Activated CD8-positive, alpha-beta memory T cell treated with anti-CD3 and anti-CD28 coated beads for 36 hours (primary cell): ENCODE measurements around the gene CHAC1. TPM values are rescaled to one million over a fixed set of nuclear protein-coding genes. Genes with fewer than 3 reads are reported as not detected.

Experiments used
- CTCF ChIA-PET: fragments of 350-600 bp; sonication (Branson Sonifier 250); formaldehyde crosslinking; loops from one replicate; lab custom pipeline; 2021; ENCODE audit warnings: antibody characterized with exemption; lab: Charles Lee
- POLR2A ChIA-PET: fragments of 350-600 bp; sonication (Branson Sonifier 250); formaldehyde crosslinking; loops from one replicate; lab custom pipeline; 2021; ENCODE audit warnings: antibody characterized with exemption; lab: Charles Lee
- total RNA-seq, 2 experiments: library from RNA; stranded (reverse); gene quantifications; one replicate each; pipeline ENCODE4 v1.2.3, GENCODE V29; 2021

The CHAC1 gene
- total RNA-seq, 2 experiments from 2014 or later: 24.6 to 25.2 TPM

- POLR2A ChIA-PET: no interaction called here
- CTCF ChIA-PET: no interaction called here
These were observed 32.5 kb downstream of the CHAC1 start for GRCh38 chr15:40985541-40986330.

- ChIA-PET CTCF (no interaction called here), POLR2A (no interaction called here)
These were observed 33.5 kb downstream of the CHAC1 start for GRCh38 chr15:40986820-40987219.

GRCh38 chr15:40988156-40988555, 34.9 kb downstream of the CHAC1 start:
- ChIA-PET CTCF (interaction anchor here (0.5 kb wide), 1 partner anchor 571 kb away, joined by 3 read pairs; no protein-coding TSS in a partner anchor), POLR2A (no interaction called here)

DNA sequence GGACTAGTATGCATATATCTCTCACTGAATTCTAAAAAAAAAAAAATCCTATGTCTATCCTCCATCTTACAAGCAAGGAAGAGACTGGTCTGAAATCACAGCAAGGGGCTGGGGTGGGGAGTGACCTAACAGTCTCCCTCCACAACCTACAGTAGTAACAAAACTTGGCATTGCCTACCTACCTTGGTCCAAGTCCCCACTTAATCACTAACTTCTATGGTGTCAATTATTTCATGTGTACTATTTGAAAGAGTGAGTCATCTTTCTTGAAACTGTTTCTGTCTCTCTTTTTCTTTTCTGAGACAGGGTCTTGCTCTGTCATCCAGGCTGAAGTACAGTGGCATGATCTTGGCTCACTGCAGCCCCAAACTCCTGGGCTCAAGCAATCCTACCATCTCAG, 36.8 kb downstream of the CHAC1 start:
- CTCF ChIA-PET: no interaction called here
- POLR2A ChIA-PET: no interaction called here

- ChIA-PET POLR2A (no interaction called here), CTCF (no interaction called here)
These were observed 37.5 kb downstream of the CHAC1 start for GRCh38 chr15:40990789-40991188.

DNA sequence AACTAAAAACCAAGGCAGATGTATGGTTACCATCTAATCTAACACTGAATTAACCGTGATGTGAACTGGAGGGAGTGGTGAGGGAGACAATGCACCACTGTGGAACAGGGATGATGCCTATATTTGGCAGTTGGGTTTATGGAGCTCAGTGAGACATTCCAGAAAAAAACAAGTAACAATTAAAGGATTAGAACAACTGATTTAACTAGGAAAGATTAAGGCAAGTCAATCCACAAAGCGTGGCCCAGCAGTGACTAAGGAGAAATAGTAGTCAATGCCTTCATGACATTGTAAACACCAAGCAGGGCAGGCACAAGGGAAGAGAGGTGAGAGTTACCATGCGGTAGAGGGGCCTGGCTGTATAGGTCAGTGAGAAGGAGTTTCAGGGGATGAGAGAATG, 38.1 kb downstream of the CHAC1 start:
- ChIA-PET POLR2A (no interaction called here), CTCF (no interaction called here)

DNA sequence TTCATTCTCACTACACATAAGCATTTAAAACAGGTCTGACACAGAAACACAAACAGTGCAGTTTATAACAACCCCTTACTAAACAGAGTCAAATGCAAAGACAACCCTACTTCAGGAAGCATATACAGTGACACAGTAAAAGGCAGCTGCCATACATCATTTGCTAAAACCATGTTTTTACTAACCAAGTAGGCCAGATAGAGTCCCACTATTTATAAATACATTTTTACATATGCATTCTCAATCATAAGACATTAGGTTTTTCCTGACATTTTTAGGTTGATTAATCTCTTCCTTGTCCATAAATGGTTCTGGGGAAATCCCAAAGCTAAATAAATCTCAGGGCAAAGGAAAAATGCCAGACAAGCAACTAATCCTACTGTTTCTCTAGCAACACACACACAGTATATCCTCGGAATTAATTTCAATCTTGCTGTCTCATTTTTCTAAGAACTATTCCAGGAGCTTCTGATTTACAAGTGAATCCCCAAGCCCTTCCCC, 39.0 kb downstream of the CHAC1 start:
- ChIA-PET CTCF (no interaction called here), POLR2A (no interaction called here)

DNA sequence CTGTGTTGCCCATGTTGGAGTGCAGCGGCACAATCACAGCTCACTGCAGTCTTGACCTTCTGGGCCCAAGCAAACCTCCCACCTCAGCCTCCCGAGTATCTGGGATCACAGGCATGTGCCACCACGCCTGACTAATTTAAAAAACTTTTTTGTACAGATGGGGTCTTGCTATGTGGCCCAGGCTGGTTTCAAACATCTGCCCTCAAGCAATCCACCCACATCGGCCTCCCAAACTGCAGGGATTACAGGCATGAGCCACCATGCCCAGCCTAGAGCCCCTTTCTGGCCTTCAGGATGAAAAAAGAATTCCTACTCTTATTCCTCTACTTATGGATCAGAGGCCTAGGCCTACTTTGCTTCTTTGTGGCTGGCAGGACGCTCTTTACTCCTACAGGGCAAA, 39.6 kb downstream of the CHAC1 start:
- ChIA-PET POLR2A (no interaction called here), CTCF (no interaction called here)

DNA sequence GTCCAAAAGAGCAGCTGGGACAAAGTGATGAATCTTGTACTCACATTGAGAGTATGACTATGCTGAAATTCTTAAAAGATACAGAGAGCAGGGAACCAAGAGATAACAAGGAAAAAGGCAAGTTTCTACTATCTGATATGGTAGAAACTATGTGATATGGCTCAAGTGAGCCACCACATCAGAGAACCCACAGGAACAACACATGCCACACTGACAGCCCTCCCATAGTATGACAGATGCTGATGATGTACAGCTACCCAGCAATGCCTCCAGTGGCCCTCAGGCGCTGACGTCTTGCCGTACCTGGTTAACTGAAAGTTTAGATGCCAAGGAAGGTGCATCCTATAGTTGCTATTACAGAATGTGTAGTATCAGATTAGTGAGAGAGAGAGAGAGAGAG, 42.4 kb downstream of the CHAC1 start:
- POLR2A ChIA-PET: no interaction called here
- CTCF ChIA-PET: no interaction called here

GRCh38 chr15:40999190-40999589, 45.9 kb downstream of the CHAC1 start:
- ChIA-PET POLR2A (no interaction called here), CTCF (interaction anchor here (1.1 kb wide), 1 partner anchor 96 kb away, joined by 3 read pairs; no protein-coding TSS in a partner anchor)

DNA sequence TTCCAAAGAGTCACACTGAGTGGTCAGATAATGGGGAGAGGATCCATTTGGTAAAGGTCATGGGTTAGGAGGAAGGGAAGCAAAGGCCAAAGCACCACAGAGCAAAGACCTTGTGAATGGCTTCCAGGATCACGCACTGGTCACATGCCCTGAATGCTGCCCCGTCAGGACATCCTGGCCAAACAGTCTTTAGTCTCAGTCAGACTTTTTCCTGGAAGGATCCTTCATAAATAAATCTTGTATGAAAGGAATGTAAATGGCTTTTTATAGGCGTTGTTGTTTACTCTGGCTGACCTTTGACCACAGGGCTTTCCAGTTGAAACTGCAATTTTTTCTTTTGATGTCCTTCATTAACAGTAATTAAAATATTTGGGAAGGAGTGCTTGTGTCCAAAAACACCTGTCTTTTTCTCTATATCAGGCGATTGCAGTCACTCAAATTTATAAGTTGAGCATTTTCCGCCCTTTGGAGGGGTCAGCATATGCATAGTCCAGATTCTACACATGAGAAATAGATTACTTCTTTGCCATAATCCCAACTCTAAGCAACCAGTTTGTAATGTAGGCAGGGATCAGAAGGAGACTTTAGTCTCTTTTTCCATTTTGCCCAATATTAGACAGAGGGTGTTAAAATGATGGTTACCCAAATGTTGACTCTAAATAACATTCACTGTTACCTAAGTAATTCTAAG, 48.4 kb downstream of the CHAC1 start:
- ChIA-PET POLR2A (no interaction called here), CTCF (no interaction called here)

GRCh38 chr15:41004490-41004889, 51.2 kb downstream of the CHAC1 start:
- CTCF ChIA-PET: interaction anchor here (0.8 kb wide), 1 partner anchor 136 kb away, joined by 3 read pairs; no protein-coding TSS in a partner anchor
- POLR2A ChIA-PET: no interaction called here

Other genes starting within 250 kb of the CHAC1 start
- 10 to 100 TPM; 39.4 to 43.4 TPM for gene RMDN3, start 198.2 kb upstream of the CHAC1 start, total RNA-seq
- gene GCHFR, start 189.4 kb upstream of the CHAC1 start, total RNA-seq: 10 to 100 TPM; 32.0 to 32.9 TPM
- under 1 TPM; 0.25 to 0.44 TPM for gene C15orf62, start 183.5 kb upstream of the CHAC1 start, total RNA-seq
- gene ZFYVE19, start 146.4 kb upstream of the CHAC1 start, total RNA-seq: 10 to 100 TPM; 21.9 to 22.3 TPM
- gene DNAJC17, start 146.0 kb upstream of the CHAC1 start, total RNA-seq: 10 to 100 TPM; 44.9 to 48.1 TPM
- not detected for gene PPP1R14D, start 124.8 kb upstream of the CHAC1 start, total RNA-seq
- 10 to 100 TPM in 1 of 2 experiments, 1 to 10 TPM in 1; 9.6 to 10.1 TPM for gene SPINT1, start 109.4 kb upstream of the CHAC1 start, total RNA-seq
- gene RHOV, start 79.2 kb upstream of the CHAC1 start, total RNA-seq: under 1 TPM; 0.27 to 0.51 TPM
- 10 to 100 TPM; 16.0 to 16.8 TPM for gene VPS18, start 59.0 kb upstream of the CHAC1 start, total RNA-seq
- gene DLL4, start 24.1 kb upstream of the CHAC1 start, total RNA-seq: under 1 TPM in 1 of 2 experiments, not detected in 1; 0.08 TPM
- 10 to 100 TPM; 27.3 to 29.2 TPM for gene INO80, start 162.8 kb downstream of the CHAC1 start, total RNA-seq